Measurements from ENCODE around the gene LYZL4.

- TF ChIP-seq, protein P1, sequence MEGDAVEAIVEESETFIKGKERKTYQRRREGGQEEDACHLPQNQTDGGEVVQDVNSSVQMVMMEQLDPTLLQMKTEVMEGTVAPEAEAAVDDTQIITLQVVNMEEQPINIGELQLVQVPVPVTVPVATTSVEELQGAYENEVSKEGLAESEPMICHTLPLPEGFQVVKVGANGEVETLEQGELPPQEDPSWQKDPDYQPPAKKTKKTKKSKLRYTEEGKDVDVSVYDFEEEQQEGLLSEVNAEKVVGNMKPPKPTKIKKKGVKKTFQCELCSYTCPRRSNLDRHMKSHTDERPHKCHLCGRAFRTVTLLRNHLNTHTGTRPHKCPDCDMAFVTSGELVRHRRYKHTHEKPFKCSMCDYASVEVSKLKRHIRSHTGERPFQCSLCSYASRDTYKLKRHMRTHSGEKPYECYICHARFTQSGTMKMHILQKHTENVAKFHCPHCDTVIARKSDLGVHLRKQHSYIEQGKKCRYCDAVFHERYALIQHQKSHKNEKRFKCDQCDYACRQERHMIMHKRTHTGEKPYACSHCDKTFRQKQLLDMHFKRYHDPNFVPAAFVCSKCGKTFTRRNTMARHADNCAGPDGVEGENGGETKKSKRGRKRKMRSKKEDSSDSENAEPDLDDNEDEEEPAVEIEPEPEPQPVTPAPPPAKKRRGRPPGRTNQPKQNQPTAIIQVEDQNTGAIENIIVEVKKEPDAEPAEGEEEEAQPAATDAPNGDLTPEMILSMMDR (IDR thresholded peaks at IDR 0.05) = no peak
- TF ChIP-seq POLR2A (IDR thresholded peaks at IDR 0.05) = no peak
- TF ChIP-seq POLR2AphosphoS5 (IDR thresholded peaks at IDR 0.05) = no peak
These were observed 20.5 kb upstream of the LYZL4 start for GRCh38 chr3:42430781-42431532.
